ENCODE data around the gene PCSK5. TPM values are rescaled to one million over a fixed set of nuclear protein-coding genes. Genes with fewer than 3 reads are reported as not detected.

PCSK5 gene
- total RNA-seq, 1 experiment from 2014 or later = 6.9 TPM

GRCh38 chr9:76114144-76114543, 223.7 kb downstream of the PCSK5 start:
- ATAC-seq = no peak
- Histone ChIP-seq H3K79me2 (ENCODE audit: insufficient read depth, low read length) (no peaks in the 10 kb centered on the region), H4K20me1 (ENCODE audit: insufficient read depth) (no peaks in the 10 kb centered on the region), H3K9me2 (ENCODE audit: insufficient read depth) (no peaks in the 10 kb centered on the region), H3K4me3 (replicated peaks in 1 of 2; ENCODE audit: low read depth in 1 of 2, low read length in 2 of 2) (no peak overlapping the region), H2AFZ (ENCODE audit: low read depth, low read length, poor library complexity, severe bottlenecking) (no peak overlapping the region), H3K27ac (ENCODE audit: low read depth, low read length) (no peak overlapping the region), H3K4me2 (ENCODE audit: low read length) (no peak overlapping the region), H3K27me3 (ENCODE audit: insufficient read depth, low read length) (no peaks in the 10 kb centered on the region), H3K9me3 (ENCODE audit: control insufficient read depth in 1 of 2, insufficient read depth in 1 of 2, low read depth in 1 of 2, low read length in 2 of 2) (no peaks in the 10 kb centered on the region), H3K36me3 (ENCODE audit: control insufficient read depth in 1 of 2, insufficient read depth in 2 of 2, low read length in 2 of 2) (no peaks in the 10 kb centered on the region), H3K9ac (ENCODE audit: low read length) (no peak overlapping the region), H3K4me1 (ENCODE audit: control insufficient read depth in 1 of 2, insufficient read depth in 2 of 2, low read length in 2 of 2) (peaks cover 0 to 8% of the 10 kb centered on the region in 2 experiments; a peak in 2 of 4 replicates)
- POLR2A ChIA-PET = no interaction called here
- CTCF ChIA-PET = no interaction called here
- RAD21 ChIA-PET (ENCODE audit: low non-redundant PET in 1 of 2, low total read pairs in 2 of 2, uncharacterized antibody in 2 of 2, unreplicated experiment in 2 of 2) = no interaction called here
- BruUV-seq (replicated peaks) = no TSS peak
- TF ChIP-seq RAD21 (IDR thresholded peaks at IDR 0.05; ENCODE audit: low read depth) (no peak), POLR2A (IDR thresholded peaks at IDR 0.05; ENCODE audit: borderline replicate concordance, extremely low read depth, insufficient read depth, insufficient read length) (no peak), YY1 (IDR thresholded peaks at IDR 0.05; ENCODE audit: extremely low read depth, insufficient replicate concordance, low read depth, low read length) (no peak), CBX3 (IDR thresholded peaks at IDR 0.05; ENCODE audit: low read depth) (no peak), TCF7L2 (IDR thresholded peaks at IDR 0.05; ENCODE audit: borderline replicate concordance, extremely low read depth, insufficient read depth, insufficient read length) (no peak), EZH2 (IDR thresholded peaks at IDR 0.05) (no peak), MAX (IDR thresholded peaks at IDR 0.05) (no peak)
- DNase-seq (ENCODE audit: low read depth, low spot score) = no peak
- intact Hi-C loops (cut with micrococcal nuclease) = no loop called here

- CTCF ChIA-PET = no interaction called here
- TF ChIP-seq POLR2AphosphoS5 (IDR thresholded peaks at IDR 0.05; ENCODE audit: low read depth, low read length) = no peak
- H3K9me2 ChIP-seq (ENCODE audit: insufficient read depth) = no peaks in the 10 kb centered on the region
- intact Hi-C loops (cut with micrococcal nuclease) = no loop called here
- DNase-seq (ENCODE audit: low read depth, low spot score) = no peak
- no peak overlapping the region for H2AFZ ChIP-seq (ENCODE audit: low read depth, low read length, poor library complexity, severe bottlenecking)
- H3K36me3 ChIP-seq (ENCODE audit: control insufficient read depth in 1 of 2, insufficient read depth in 2 of 2, low read length in 2 of 2) = no peaks in the 10 kb centered on the region
- no peak overlapping the region for H3K4me3 ChIP-seq (replicated peaks in 1 of 2; ENCODE audit: low read depth in 1 of 2, low read length in 2 of 2)
- no peak overlapping the region for H3K27ac ChIP-seq (ENCODE audit: low read depth, low read length)
- no peak overlapping the region for H3K9ac ChIP-seq (ENCODE audit: low read length)
- no peaks in the 10 kb centered on the region for H3K27me3 ChIP-seq (ENCODE audit: insufficient read depth, low read length)
- H3K9me3 ChIP-seq (ENCODE audit: control insufficient read depth in 1 of 2, insufficient read depth in 1 of 2, low read depth in 1 of 2, low read length in 2 of 2) = no peaks in the 10 kb centered on the region
- no peaks in the 10 kb centered on the region for H4K20me1 ChIP-seq (ENCODE audit: insufficient read depth)
- RAD21 ChIA-PET (ENCODE audit: low non-redundant PET in 1 of 2, low total read pairs in 2 of 2, uncharacterized antibody in 2 of 2, unreplicated experiment in 2 of 2) = no interaction called here
- no peak overlapping the region for H3K4me2 ChIP-seq (ENCODE audit: low read length)
- POLR2A ChIA-PET = no interaction called here
- BruUV-seq (replicated peaks) = no TSS peak
- no peak for ATAC-seq
- H3K79me2 ChIP-seq (ENCODE audit: insufficient read depth, low read length) = no peaks in the 10 kb centered on the region
- peaks cover 0 to 8% of the 10 kb centered on the region in 2 experiments; a peak in 2 of 4 replicates for H3K4me1 ChIP-seq (ENCODE audit: control insufficient read depth in 1 of 2, insufficient read depth in 2 of 2, low read length in 2 of 2)
Observed at GRCh38 chr9:76115396-76115795, 224.9 kb downstream of the PCSK5 start.
